Progenitor cell of endocrine pancreas (in vitro differentiated cells): Measurements from ENCODE around the gene PARK7. TPM values are rescaled to one million over a fixed set of nuclear protein-coding genes. Genes with fewer than 3 reads are reported as not detected.

Experiments
- DNase-seq: peaks from one replicate; pipeline ENCODE4 v3.0.0; 2021; ENCODE audit warnings: low spot score; ENCODE audit not compliant: unreplicated experiment
- H3K27ac Mint-ChIP-seq: 2 replicates; pipeline ENCODE4 v1.8.0; 2021; ENCODE audit warnings: mild to moderate bottlenecking, moderate library complexity, mixed read lengths
- H3K27me3 Mint-ChIP-seq: 2 replicates; pipeline ENCODE4 v1.8.0; 2021; ENCODE audit warnings: mixed read lengths
- H3K36me3 Mint-ChIP-seq: 2 replicates; pipeline ENCODE4 v1.8.0; 2022; ENCODE audit warnings: mixed read lengths; ENCODE audit not compliant: insufficient read depth
- H3K4me1 Mint-ChIP-seq: 2 replicates; pipeline ENCODE4 v1.8.0; 2021; ENCODE audit warnings: low read depth, mixed read lengths
- H3K4me3 Mint-ChIP-seq: 2 replicates; pipeline ENCODE4 v1.8.0; 2021; ENCODE audit warnings: low read depth, mild to moderate bottlenecking, moderate library complexity, mixed read lengths
- H3K9me3 Mint-ChIP-seq: 2 replicates; pipeline ENCODE4 v1.8.0; 2021; ENCODE audit warnings: low read depth, mixed read lengths
- total RNA-seq: library from RNA; stranded (reverse); gene quantifications from 2 replicates; pipeline ENCODE4 v1.2.1, GENCODE V29; 2021
- TF ChIP-seq, protein P1 (sequence below): fragments of 200-600 bp; sonication (generic); IDR thresholded peaks from one replicate; pipeline ENCODE4 v1.5.0; 2021; ENCODE audit warnings: antibody characterized with exemption, mild to moderate bottlenecking; ENCODE audit not compliant: unreplicated experiment

Gene PARK7
- total RNA-seq, 1 donor from 2014 or later, result 218 TPM

DNA sequence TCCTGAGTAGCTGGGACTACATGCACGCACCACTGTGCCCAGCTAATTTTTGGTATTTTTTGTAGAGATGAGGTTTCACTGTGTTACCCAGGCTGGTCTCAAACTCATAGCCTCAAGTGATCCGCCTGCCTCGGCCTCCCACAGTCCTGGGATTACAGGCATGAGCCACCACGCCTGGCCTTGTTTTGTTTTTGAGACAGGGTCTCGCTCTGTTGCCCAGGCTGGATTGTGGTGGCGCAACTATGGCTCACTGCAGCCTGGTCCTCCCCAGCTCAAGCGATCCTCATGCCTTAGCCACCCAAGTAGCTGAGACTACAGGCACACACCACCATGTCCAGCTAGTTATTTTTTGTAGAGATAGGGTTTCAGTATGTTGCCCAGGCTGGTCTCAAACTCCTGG lies 26.0 kb downstream of the PARK7 start:
- H3K36me3 Mint-ChIP-seq, result peaks cover 22% of the 10 kb centered on the region
- H3K27me3 Mint-ChIP-seq, result no peaks in the 10 kb centered on the region
- TF ChIP-seq, protein P1, sequence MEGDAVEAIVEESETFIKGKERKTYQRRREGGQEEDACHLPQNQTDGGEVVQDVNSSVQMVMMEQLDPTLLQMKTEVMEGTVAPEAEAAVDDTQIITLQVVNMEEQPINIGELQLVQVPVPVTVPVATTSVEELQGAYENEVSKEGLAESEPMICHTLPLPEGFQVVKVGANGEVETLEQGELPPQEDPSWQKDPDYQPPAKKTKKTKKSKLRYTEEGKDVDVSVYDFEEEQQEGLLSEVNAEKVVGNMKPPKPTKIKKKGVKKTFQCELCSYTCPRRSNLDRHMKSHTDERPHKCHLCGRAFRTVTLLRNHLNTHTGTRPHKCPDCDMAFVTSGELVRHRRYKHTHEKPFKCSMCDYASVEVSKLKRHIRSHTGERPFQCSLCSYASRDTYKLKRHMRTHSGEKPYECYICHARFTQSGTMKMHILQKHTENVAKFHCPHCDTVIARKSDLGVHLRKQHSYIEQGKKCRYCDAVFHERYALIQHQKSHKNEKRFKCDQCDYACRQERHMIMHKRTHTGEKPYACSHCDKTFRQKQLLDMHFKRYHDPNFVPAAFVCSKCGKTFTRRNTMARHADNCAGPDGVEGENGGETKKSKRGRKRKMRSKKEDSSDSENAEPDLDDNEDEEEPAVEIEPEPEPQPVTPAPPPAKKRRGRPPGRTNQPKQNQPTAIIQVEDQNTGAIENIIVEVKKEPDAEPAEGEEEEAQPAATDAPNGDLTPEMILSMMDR, result no peak
- peaks cover 9% of the 10 kb centered on the region for H3K4me1 Mint-ChIP-seq
- DNase-seq, result no peak
- H3K9me3 Mint-ChIP-seq, result no peaks in the 10 kb centered on the region
- H3K27ac Mint-ChIP-seq, result no peak overlapping the region
- no peak overlapping the region for H3K4me3 Mint-ChIP-seq

DNA sequence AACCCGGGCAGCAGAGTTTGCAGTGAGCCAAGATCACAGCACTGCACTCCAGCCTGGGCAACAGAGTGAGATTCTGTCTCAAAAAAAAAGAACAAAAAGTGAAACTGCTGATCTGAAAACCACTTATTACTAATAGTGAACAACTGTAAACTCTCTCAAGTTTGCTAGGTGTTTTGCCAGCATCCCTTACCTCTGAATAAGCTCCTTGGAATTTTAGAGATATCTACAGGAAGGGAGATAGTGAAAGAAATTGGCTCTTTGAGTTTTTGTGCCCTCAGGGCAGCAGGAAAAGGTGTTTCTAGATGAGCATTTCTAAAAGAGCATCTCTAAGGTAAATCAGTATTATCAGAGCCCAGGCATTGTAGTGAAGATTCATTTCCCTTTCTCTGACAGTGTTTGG lies 27.1 kb downstream of the PARK7 start:
- Mint-ChIP-seq H3K4me1 (peaks cover 4% of the 10 kb centered on the region), H3K4me3 (no peak overlapping the region), H3K27me3 (no peaks in the 10 kb centered on the region), H3K9me3 (no peaks in the 10 kb centered on the region), H3K36me3 (peaks cover 21% of the 10 kb centered on the region), H3K27ac (no peak overlapping the region)
- TF ChIP-seq, protein P1, result no peak
- no peak for DNase-seq

DNA sequence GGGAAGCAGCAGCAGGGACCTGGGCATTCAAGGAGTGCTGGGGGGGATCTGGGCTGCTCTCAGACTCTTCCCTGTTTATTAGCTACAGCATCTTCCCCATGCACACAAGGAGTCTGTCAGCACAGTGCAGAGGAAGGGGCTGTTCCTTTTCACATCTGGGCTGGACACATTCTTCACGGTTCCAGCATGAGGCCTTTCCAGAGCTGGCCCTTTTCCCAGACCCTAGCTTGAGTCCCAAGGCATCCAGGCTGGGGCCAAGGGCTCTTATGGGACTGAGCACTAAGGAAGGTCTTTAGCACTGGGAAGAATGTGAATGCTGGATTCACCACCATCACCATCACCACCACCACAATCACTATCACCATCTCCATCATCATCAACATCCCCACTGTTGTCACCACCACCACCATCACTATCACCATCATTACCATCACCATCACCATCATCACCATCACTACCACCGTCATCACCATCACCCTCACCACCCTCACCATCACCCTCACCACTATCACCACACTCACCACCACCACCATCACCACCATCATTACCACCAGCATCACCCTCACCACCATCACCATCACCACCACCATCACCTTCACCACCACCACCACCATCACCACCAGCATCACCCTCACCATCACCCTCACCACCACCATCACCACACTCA lies 28.4 kb downstream of the PARK7 start:
- DNase-seq, result no peak
- H3K36me3 Mint-ChIP-seq, result peaks cover 17% of the 10 kb centered on the region
- no peaks in the 10 kb centered on the region for H3K9me3 Mint-ChIP-seq
- H3K27ac Mint-ChIP-seq, result no peak overlapping the region
- TF ChIP-seq, protein P1, result no peak
- H3K27me3 Mint-ChIP-seq, result no peaks in the 10 kb centered on the region
- peaks cover 4% of the 10 kb centered on the region for H3K4me1 Mint-ChIP-seq
- H3K4me3 Mint-ChIP-seq, result no peak overlapping the region

- DNase-seq, result no peak
- TF ChIP-seq, protein P1, result no peak
- Mint-ChIP-seq H3K9me3 (no peaks in the 10 kb centered on the region), H3K4me3 (no peak overlapping the region), H3K27me3 (no peaks in the 10 kb centered on the region), H3K36me3 (peaks cover 7% of the 10 kb centered on the region), H3K27ac (no peak overlapping the region), H3K4me1 (peaks cover 4% of the 10 kb centered on the region)
Observed at GRCh38 chr1:7991504-7992440, 30.3 kb downstream of the PARK7 start.

GRCh38 chr1:7992885-7993284 lies 31.4 kb downstream of the PARK7 start:
- Mint-ChIP-seq H3K27ac (no peak overlapping the region), H3K4me3 (no peak overlapping the region), H3K36me3 (peaks cover 12% of the 10 kb centered on the region), H3K9me3 (peaks cover 2% of the 10 kb centered on the region), H3K4me1 (peaks cover 4% of the 10 kb centered on the region), H3K27me3 (no peaks in the 10 kb centered on the region)
- TF ChIP-seq, protein P1, result no peak
- DNase-seq, result no peak
